WTC11 (cell line): ENCODE results near the gene METTL4. TPM values are rescaled to one million over a fixed set of nuclear protein-coding genes. Genes with fewer than 3 reads are reported as not detected.

Experiments used
- ATAC-seq: fragments of 200-7000 bp; cut with Tn5 transposase; 2 replicates; pipeline ENCODE4 v1.10.0; 2021; ENCODE audit warnings: mild to moderate bottlenecking, moderate library complexity
- CTCF ChIA-PET: fragments of 300-600 bp; sonication (Branson Sonifier 250); formaldehyde crosslinking; loops from one replicate; lab custom pipeline; 2021; ENCODE audit warnings: antibody characterized with exemption; lab: Charles Lee
- POLR2A ChIA-PET: fragments of 350-600 bp; sonication (Branson Sonifier 250); formaldehyde crosslinking; loops from one replicate; lab custom pipeline; 2021; ENCODE audit warnings: antibody characterized with exemption; lab: Charles Lee
- DNase-seq: peaks from one replicate; pipeline ENCODE4 v3.0.0; 2021; ENCODE audit warnings: low spot score
- H3K27ac Mint-ChIP-seq: 2 replicates; pipeline ENCODE4 v1.8.0; 2021; ENCODE audit warnings: mixed read lengths
- H3K27me3 Mint-ChIP-seq: 2 replicates; pipeline ENCODE4 v1.8.0; 2021; ENCODE audit warnings: low read depth, mild to moderate bottlenecking, moderate library complexity, mixed read lengths
- H3K36me3 Mint-ChIP-seq: 2 replicates; pipeline ENCODE4 v1.8.0; 2021; ENCODE audit warnings: mixed read lengths
- H3K4me1 Mint-ChIP-seq: 2 replicates; pipeline ENCODE4 v1.8.0; 2022; ENCODE audit warnings: mixed read lengths
- H3K4me3 Mint-ChIP-seq: 2 replicates; pipeline ENCODE4 v1.8.0; 2021; ENCODE audit warnings: mild to moderate bottlenecking, moderate library complexity, mixed read lengths
- H3K9me3 Mint-ChIP-seq: 2 replicates; pipeline ENCODE4 v1.8.0; 2021; ENCODE audit warnings: mixed read lengths
- ELF4 ChIP-seq: sonication (generic); formaldehyde crosslinking; IDR thresholded peaks from 2 replicates; pipeline ENCODE4 v1.8.1; 2022; ENCODE audit warnings: low read depth, mild to moderate bottlenecking, moderate library complexity, missing genetic modification reagents
- ETV6 ChIP-seq: sonication (generic); formaldehyde crosslinking; IDR thresholded peaks from 2 replicates; pipeline ENCODE4 v1.8.1; 2022; ENCODE audit warnings: mild to moderate bottlenecking, missing genetic modification reagents
- FOXJ3 ChIP-seq: sonication (generic); formaldehyde crosslinking; IDR thresholded peaks from 2 replicates; pipeline ENCODE4 v1.9.0; 2021; ENCODE audit warnings: missing genetic modification reagents, mild to moderate bottlenecking, borderline replicate concordance
- GABPB1 ChIP-seq: sonication (generic); formaldehyde crosslinking; IDR thresholded peaks from 2 replicates; pipeline ENCODE4 v1.8.1; 2023; ENCODE audit warnings: mild to moderate bottlenecking, missing genetic modification reagents
- MYBL2 ChIP-seq: sonication (generic); formaldehyde crosslinking; IDR thresholded peaks from 2 replicates; pipeline ENCODE4 v1.8.1; 2023; ENCODE audit warnings: mild to moderate bottlenecking, moderate library complexity, missing genetic modification reagents
- NR2C2 ChIP-seq: sonication (generic); formaldehyde crosslinking; IDR thresholded peaks from 2 replicates; pipeline ENCODE4 v1.8.0; 2022; ENCODE audit warnings: mild to moderate bottlenecking, missing genetic modification reagents
- PRRX2 ChIP-seq: fragments of 250-450 bp; sonication (Bioruptor Pico); IDR thresholded peaks from 2 replicates; pipeline ENCODE4 v1.8.0; 2021; ENCODE audit warnings: mild to moderate bottlenecking
- SP1 ChIP-seq: sonication (generic); formaldehyde crosslinking; conservative IDR thresholded peaks from 2 replicates; pipeline ENCODE4 v1.8.1; 2022; ENCODE audit warnings: missing genetic modification reagents
- ZBTB21 ChIP-seq: sonication (generic); formaldehyde crosslinking; IDR thresholded peaks from 2 replicates; pipeline ENCODE4 v1.8.1; 2023; ENCODE audit warnings: mild to moderate bottlenecking, missing genetic modification reagents, borderline replicate concordance
- ZNF263 ChIP-seq: sonication (generic); formaldehyde crosslinking; IDR thresholded peaks from 2 replicates; pipeline ENCODE4 v1.8.1; 2022; ENCODE audit warnings: low read depth, mild to moderate bottlenecking, moderate library complexity, missing genetic modification reagents
- ZNF416 ChIP-seq: fragments of 250-450 bp; sonication (Bioruptor Pico); IDR thresholded peaks from 2 replicates; pipeline ENCODE4 v1.9.0; 2021; ENCODE audit warnings: mild to moderate bottlenecking, inconsistent platforms
- total RNA-seq: library from RNA; stranded (reverse); gene quantifications from 3 replicates; pipeline ENCODE4 v1.2.3, GENCODE V29; 2021
- TF ChIP-seq, protein P1 (sequence below): sonication (generic); formaldehyde crosslinking; IDR thresholded peaks from 2 replicates; pipeline ENCODE4 v1.8.0; 2022; ENCODE audit warnings: mild to moderate bottlenecking, missing genetic modification reagents
- TF ChIP-seq, protein P2 (sequence below): sonication (generic); formaldehyde crosslinking; IDR thresholded peaks from 2 replicates; pipeline ENCODE4 v1.8.0; 2022; ENCODE audit warnings: mild to moderate bottlenecking, missing genetic modification reagents
- TF ChIP-seq, protein P3 (sequence below): fragments of 250-450 bp; sonication (Bioruptor Pico); IDR thresholded peaks from 2 replicates; pipeline ENCODE4 v1.9.0; 2021; ENCODE audit warnings: moderate library complexity, mild to moderate bottlenecking, inconsistent platforms, borderline replicate concordance
- TF ChIP-seq, protein P4 (sequence below): fragments of 250-450 bp; sonication (Bioruptor Pico); IDR thresholded peaks from 2 replicates; pipeline ENCODE4 v1.9.0; 2021; ENCODE audit warnings: mild to moderate bottlenecking
- TF ChIP-seq, protein P5 (sequence below): fragments of 200-600 bp; IDR thresholded peaks from 2 replicates; pipeline ENCODE4 v1.8.0; 2022; ENCODE audit warnings: antibody characterized with exemption
- TF ChIP-seq, protein P6 (sequence below): sonication (generic); formaldehyde crosslinking; IDR thresholded peaks from 2 replicates; pipeline ENCODE4 v1.8.1; 2023; ENCODE audit warnings: mild to moderate bottlenecking, missing genetic modification reagents, moderate library complexity
- TF ChIP-seq, protein P7 (sequence below): sonication (generic); formaldehyde crosslinking; IDR thresholded peaks from 2 replicates; pipeline ENCODE4 v1.8.1; 2023; ENCODE audit warnings: mild to moderate bottlenecking, moderate library complexity, missing genetic modification reagents
- TF ChIP-seq, protein P8 (sequence below): sonication (generic); formaldehyde crosslinking; IDR thresholded peaks from 2 replicates; pipeline ENCODE4 v1.8.1; 2022; ENCODE audit warnings: low read depth, missing genetic modification reagents, borderline replicate concordance

METTL4 gene
- total RNA-seq, 1 experiment from 2014 or later = 9.8 TPM

DNA sequence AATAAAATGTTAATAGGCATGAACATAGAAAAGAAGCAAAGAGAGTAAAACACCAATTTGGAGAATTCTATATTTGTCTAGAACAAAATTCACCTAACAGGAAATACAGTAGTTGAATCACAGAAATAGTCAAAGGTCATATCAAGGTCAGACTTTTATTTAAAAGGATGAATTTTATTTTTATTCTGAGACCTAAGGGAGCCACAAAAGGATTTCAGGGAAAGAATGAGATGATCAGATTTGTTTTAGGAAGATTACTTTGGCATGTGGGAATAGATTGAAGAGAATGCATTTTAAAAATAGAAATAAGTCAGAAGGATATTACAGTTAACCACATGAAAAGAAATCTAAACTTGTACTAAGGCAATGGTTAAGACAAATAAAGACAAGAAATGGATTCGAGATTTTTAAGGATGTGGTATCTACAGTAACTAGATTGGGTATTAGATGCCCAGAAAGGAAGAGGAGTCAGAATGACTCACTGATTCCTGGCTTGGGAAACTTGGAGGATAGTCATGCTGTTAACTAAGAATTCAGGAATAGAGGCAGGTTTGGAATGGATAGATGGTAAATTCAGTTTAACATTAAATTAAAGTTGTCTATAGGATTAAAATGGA lies 56.0 kb downstream of the METTL4 start:
- Mint-ChIP-seq H3K27me3 (no peaks in the 10 kb centered on the region), H3K36me3 (no peaks in the 10 kb centered on the region), H3K9me3 (no peaks in the 10 kb centered on the region), H3K27ac (no peak overlapping the region), H3K4me1 (peaks cover 8% of the 10 kb centered on the region), H3K4me3 (no peak overlapping the region)
- TF ChIP-seq, protein P1, sequence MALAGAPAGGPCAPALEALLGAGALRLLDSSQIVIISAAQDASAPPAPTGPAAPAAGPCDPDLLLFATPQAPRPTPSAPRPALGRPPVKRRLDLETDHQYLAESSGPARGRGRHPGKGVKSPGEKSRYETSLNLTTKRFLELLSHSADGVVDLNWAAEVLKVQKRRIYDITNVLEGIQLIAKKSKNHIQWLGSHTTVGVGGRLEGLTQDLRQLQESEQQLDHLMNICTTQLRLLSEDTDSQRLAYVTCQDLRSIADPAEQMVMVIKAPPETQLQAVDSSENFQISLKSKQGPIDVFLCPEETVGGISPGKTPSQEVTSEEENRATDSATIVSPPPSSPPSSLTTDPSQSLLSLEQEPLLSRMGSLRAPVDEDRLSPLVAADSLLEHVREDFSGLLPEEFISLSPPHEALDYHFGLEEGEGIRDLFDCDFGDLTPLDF (CRISPR knock-in tag) = no peak
- TF ChIP-seq ELF4 (CRISPR knock-in tag) (no peak), SP1 (CRISPR knock-in tag) (no peak), FOXJ3 (CRISPR knock-in tag) (no peak), GABPB1 (CRISPR knock-in tag) (no peak), PRRX2 (CRISPR knock-in tag) (no peak), ZBTB21 (no peak), ETV6 (CRISPR knock-in tag) (no peak)
- TF ChIP-seq, protein P2, sequence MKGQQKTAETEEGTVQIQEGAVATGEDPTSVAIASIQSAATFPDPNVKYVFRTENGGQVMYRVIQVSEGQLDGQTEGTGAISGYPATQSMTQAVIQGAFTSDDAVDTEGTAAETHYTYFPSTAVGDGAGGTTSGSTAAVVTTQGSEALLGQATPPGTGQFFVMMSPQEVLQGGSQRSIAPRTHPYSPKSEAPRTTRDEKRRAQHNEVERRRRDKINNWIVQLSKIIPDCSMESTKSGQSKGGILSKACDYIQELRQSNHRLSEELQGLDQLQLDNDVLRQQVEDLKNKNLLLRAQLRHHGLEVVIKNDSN = no peak
- TF ChIP-seq, protein P3, sequence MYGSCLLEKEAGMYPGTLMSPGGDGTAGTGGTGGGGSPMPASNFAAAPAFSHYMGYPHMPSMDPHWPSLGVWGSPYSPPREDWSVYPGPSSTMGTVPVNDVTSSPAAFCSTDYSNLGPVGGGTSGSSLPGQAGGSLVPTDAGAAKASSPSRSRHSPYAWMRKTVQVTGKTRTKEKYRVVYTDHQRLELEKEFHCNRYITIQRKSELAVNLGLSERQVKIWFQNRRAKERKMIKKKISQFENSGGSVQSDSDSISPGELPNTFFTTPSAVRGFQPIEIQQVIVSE = no peak
- TF ChIP-seq, protein P4, sequence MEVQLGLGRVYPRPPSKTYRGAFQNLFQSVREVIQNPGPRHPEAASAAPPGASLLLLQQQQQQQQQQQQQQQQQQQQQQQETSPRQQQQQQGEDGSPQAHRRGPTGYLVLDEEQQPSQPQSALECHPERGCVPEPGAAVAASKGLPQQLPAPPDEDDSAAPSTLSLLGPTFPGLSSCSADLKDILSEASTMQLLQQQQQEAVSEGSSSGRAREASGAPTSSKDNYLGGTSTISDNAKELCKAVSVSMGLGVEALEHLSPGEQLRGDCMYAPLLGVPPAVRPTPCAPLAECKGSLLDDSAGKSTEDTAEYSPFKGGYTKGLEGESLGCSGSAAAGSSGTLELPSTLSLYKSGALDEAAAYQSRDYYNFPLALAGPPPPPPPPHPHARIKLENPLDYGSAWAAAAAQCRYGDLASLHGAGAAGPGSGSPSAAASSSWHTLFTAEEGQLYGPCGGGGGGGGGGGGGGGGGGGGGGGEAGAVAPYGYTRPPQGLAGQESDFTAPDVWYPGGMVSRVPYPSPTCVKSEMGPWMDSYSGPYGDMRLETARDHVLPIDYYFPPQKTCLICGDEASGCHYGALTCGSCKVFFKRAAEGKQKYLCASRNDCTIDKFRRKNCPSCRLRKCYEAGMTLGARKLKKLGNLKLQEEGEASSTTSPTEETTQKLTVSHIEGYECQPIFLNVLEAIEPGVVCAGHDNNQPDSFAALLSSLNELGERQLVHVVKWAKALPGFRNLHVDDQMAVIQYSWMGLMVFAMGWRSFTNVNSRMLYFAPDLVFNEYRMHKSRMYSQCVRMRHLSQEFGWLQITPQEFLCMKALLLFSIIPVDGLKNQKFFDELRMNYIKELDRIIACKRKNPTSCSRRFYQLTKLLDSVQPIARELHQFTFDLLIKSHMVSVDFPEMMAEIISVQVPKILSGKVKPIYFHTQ = no peak
- TF ChIP-seq, protein P5, sequence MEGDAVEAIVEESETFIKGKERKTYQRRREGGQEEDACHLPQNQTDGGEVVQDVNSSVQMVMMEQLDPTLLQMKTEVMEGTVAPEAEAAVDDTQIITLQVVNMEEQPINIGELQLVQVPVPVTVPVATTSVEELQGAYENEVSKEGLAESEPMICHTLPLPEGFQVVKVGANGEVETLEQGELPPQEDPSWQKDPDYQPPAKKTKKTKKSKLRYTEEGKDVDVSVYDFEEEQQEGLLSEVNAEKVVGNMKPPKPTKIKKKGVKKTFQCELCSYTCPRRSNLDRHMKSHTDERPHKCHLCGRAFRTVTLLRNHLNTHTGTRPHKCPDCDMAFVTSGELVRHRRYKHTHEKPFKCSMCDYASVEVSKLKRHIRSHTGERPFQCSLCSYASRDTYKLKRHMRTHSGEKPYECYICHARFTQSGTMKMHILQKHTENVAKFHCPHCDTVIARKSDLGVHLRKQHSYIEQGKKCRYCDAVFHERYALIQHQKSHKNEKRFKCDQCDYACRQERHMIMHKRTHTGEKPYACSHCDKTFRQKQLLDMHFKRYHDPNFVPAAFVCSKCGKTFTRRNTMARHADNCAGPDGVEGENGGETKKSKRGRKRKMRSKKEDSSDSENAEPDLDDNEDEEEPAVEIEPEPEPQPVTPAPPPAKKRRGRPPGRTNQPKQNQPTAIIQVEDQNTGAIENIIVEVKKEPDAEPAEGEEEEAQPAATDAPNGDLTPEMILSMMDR = no peak
- TF ChIP-seq, protein P6, sequence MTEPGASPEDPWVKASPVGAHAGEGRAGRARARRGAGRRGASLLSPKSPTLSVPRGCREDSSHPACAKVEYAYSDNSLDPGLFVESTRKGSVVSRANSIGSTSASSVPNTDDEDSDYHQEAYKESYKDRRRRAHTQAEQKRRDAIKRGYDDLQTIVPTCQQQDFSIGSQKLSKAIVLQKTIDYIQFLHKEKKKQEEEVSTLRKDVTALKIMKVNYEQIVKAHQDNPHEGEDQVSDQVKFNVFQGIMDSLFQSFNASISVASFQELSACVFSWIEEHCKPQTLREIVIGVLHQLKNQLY (CRISPR knock-in tag) = no peak
- POLR2A ChIA-PET = no interaction called here
- CTCF ChIA-PET = no interaction called here
- ATAC-seq (no peak), DNase-seq (no peak)

DNA sequence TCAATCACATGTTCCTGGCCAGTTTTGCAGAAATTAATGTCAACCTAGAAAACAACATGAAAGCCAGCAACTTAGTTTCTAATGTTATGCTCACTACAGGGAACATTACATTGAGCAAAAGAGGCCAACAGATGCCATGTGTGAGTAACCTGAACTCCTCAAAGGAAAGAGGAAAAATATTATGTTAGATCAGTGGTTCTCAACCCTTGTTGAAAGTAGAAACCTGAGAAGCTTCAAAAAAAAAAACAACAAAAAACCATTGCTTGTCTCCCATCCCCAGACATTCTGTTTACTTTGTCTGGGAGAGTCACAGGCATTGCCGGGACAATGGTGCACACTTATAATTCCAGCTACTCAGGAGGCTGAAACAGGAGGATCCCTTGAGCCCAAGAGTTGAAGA lies 57.7 kb downstream of the METTL4 start:
- CTCF ChIA-PET = interaction anchor here (1.2 kb wide), 1 partner anchor 34 kb away, joined by 3 read pairs; no protein-coding TSS in a partner anchor
- DNase-seq (no peak), ATAC-seq (no peak)
- Mint-ChIP-seq H3K27ac (no peak overlapping the region), H3K4me3 (no peak overlapping the region), H3K9me3 (no peaks in the 10 kb centered on the region), H3K27me3 (no peaks in the 10 kb centered on the region), H3K36me3 (no peaks in the 10 kb centered on the region), H3K4me1 (peaks cover 8% of the 10 kb centered on the region)
- POLR2A ChIA-PET = no interaction called here
- TF ChIP-seq, protein P7, sequence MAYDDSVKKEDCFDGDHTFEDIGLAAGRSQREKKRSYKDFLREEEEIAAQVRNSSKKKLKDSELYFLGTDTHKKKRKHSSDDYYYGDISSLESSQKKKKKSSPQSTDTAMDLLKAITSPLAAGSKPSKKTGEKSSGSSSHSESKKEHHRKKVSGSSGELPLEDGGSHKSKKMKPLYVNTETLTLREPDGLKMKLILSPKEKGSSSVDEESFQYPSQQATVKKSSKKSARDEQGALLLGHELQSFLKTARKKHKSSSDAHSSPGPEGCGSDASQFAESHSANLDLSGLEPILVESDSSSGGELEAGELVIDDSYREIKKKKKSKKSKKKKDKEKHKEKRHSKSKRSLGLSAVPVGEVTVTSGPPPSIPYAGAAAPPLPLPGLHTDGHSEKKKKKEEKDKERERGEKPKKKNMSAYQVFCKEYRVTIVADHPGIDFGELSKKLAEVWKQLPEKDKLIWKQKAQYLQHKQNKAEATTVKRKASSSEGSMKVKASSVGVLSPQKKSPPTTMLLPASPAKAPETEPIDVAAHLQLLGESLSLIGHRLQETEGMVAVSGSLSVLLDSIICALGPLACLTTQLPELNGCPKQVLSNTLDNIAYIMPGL (CRISPR knock-in tag) = no peak
- TF ChIP-seq ZNF263 (no peak), NR2C2 (no peak), MYBL2 (no peak), ZNF416 (no peak)
- TF ChIP-seq, protein P6 (CRISPR knock-in tag) = no peak
- TF ChIP-seq, protein P8, sequence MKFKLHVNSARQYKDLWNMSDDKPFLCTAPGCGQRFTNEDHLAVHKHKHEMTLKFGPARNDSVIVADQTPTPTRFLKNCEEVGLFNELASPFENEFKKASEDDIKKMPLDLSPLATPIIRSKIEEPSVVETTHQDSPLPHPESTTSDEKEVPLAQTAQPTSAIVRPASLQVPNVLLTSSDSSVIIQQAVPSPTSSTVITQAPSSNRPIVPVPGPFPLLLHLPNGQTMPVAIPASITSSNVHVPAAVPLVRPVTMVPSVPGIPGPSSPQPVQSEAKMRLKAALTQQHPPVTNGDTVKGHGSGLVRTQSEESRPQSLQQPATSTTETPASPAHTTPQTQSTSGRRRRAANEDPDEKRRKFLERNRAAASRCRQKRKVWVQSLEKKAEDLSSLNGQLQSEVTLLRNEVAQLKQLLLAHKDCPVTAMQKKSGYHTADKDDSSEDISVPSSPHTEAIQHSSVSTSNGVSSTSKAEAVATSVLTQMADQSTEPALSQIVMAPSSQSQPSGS (CRISPR knock-in tag) = no peak
- TF ChIP-seq, protein P4 = no peak
